Aorta (tissue), 5 donors: Measurements from ENCODE around the gene ALKBH3. TPM values are rescaled to one million over a fixed set of nuclear protein-coding genes. Genes with fewer than 3 reads are reported as not detected.

Experiments
- ATAC-seq: fragments of 200-7000 bp; cut with Tn5 transposase; one replicate; pipeline ENCODE4 v1.9.1; 2022; ENCODE audit warnings: moderate library complexity; ENCODE audit not compliant: low FRiP score
- DNase-seq, 2 donors: peaks; one replicate each; pipeline ENCODE4 v3.0.0-alpha.2; 2020
- H3K27ac ChIP-seq, 2 donors: one replicate each; pipeline ENCODE4 v1.5.1; 2013; ENCODE audit warnings: low read length in 2 of 2, mild to moderate bottlenecking in 2 of 2, moderate library complexity in 2 of 2, control low read depth in 1 of 2, inconsistent platforms in 1 of 2, low read depth in 1 of 2
- H3K27me3 ChIP-seq, 2 donors: one replicate each; pipeline ENCODE4 v1.6.1; 2013; ENCODE audit warnings: control low read depth in 1 of 2, low read length in 1 of 2, mild to moderate bottlenecking in 1 of 2, moderate library complexity in 1 of 2; ENCODE audit not compliant: insufficient read depth in 2 of 2, control insufficient read depth in 1 of 2
- H3K36me3 ChIP-seq, 2 donors: one replicate each; pipeline ENCODE4 v1.6.1; 2013; ENCODE audit warnings: control low read depth in 1 of 2, low read length in 1 of 2, mild to moderate bottlenecking in 1 of 2; ENCODE audit not compliant: insufficient read depth in 2 of 2, control insufficient read depth in 1 of 2
- H3K4me1 ChIP-seq, 2 donors: one replicate each; pipeline ENCODE4 v1.6.1; 2013; ENCODE audit warnings: low read length in 2 of 2, control low read depth in 1 of 2, mild to moderate bottlenecking in 1 of 2, moderate library complexity in 1 of 2; ENCODE audit not compliant: insufficient read depth in 2 of 2, control insufficient read depth in 1 of 2
- H3K4me3 ChIP-seq, 2 donors: one replicate each; pipeline ENCODE4 v1.5.1; 2013; ENCODE audit warnings: low read length in 2 of 2, control low read depth in 1 of 2, mild to moderate bottlenecking in 1 of 2
- H3K9me3 ChIP-seq: one replicate; pipeline ENCODE4 v1.6.1; 2013; ENCODE audit warnings: mild to moderate bottlenecking, low read length; ENCODE audit not compliant: control insufficient read depth
- WGBS, 2 donors: extraction: QIAGEN DNeasy Blood & Tissue Kit; methylation state at CpG; one replicate each; pipeline ENCODE4 v1.1.7; 2013; 5-methylcytosine and 5-hydroxymethylcytosine counted together
- intact Hi-C, 2 donors: fragments of 100-400 bp; cut with DNase I; formaldehyde crosslinking; loops; one replicate each; pipeline versions ENCODE4 v1.14.2 to v1.15.0; 2022
- polyA plus RNA-seq, 2 donors: library from polyadenylated mRNA; stranded (reverse); fragments of 200-250 nt; gene quantifications; one replicate each; pipeline ENCODE4 v1.2.3, GENCODE V29; 2013
- total RNA-seq, 2 donors: library from RNA; stranded (reverse); fragmentation: NEBNext Ultra II Directional; extraction: Animal tissue kit (Norgen Biotek cat#: 25700); gene quantifications; one replicate each; pipeline ENCODE4 v1.2.1, GENCODE V29; 2021
- donor health status: healthy with polysubstance abuse.
- donor health status: Bipolar disorder and iron deficiency.
- donor health status: DM: no; HTN: no; CAD: no.
- donor health status: DM: no; HTN: no; CAD: no.
- donor health status: DM: yes; HTN: yes; CAD: no.

Gene ALKBH3
- total and polyA plus RNA-seq, 4 donors = 12.5 to 46.3 (median 24.8) TPM

- WGBS, 2 donors = 32 to 40% methylated on average over 1 of the region's 1 CpG
- Histone ChIP-seq H3K36me3 (peaks cover 0 to 2% of the 10 kb centered on the region in 2 donors), H3K4me1 (no peaks in the 10 kb centered on the region), H3K27me3 (no peaks in the 10 kb centered on the region), H3K4me3 (no peak overlapping the region), H3K9me3 (no peaks in the 10 kb centered on the region), H3K27ac (no peak overlapping the region)
- no peak for DNase-seq
- ATAC-seq = no peak
- intact Hi-C loops = no loop called here
These were observed 33.8 kb downstream of the ALKBH3 start for GRCh38 chr11:43914466-43914865.

- intact Hi-C loops = no loop called here
- Histone ChIP-seq H3K4me3 (no peak overlapping the region), H3K4me1 (peaks cover 0 to 9% of the 10 kb centered on the region in 2 donors), H3K9me3 (no peaks in the 10 kb centered on the region), H3K36me3 (no peaks in the 10 kb centered on the region), H3K27ac (no peak overlapping the region), H3K27me3 (no peaks in the 10 kb centered on the region)
- ATAC-seq = no peak
- no peak for DNase-seq
- WGBS, 2 donors = 74 to 79% methylated on average over 2 of the region's 2 CpGs
These were observed 36.0 kb downstream of the ALKBH3 start for GRCh38 chr11:43916621-43917020.

GRCh38 chr11:43917851-43918250, 37.2 kb downstream of the ALKBH3 start:
- Histone ChIP-seq H3K4me1 (peaks cover 2 to 14% of the 10 kb centered on the region in 2 donors), H3K36me3 (no peaks in the 10 kb centered on the region), H3K27ac (no peak overlapping the region), H3K9me3 (no peaks in the 10 kb centered on the region), H3K4me3 (no peak overlapping the region), H3K27me3 (no peaks in the 10 kb centered on the region)
- ATAC-seq (no peak), DNase-seq (no peak)
- WGBS, 2 donors = 8 to 41% methylated on average over 1 of the region's 1 CpG
- intact Hi-C loops = no loop called here

GRCh38 chr11:43918662-43919061, 38.0 kb downstream of the ALKBH3 start:
- intact Hi-C loops = no loop called here
- H3K9me3 ChIP-seq = no peaks in the 10 kb centered on the region
- DNase-seq = no peak
- peak overlapping the region in 1 of 2 donors; percentile 39 for H3K27ac ChIP-seq
- peaks cover 2 to 14% of the 10 kb centered on the region in 2 donors for H3K4me1 ChIP-seq
- H3K4me3 ChIP-seq = no peak overlapping the region
- H3K36me3 ChIP-seq = no peaks in the 10 kb centered on the region
- no peak for ATAC-seq
- H3K27me3 ChIP-seq = no peaks in the 10 kb centered on the region

GRCh38 chr11:43919852-43920597, 39.4 kb downstream of the ALKBH3 start:
- intact Hi-C loops = no loop called here
- H3K36me3 ChIP-seq = no peaks in the 10 kb centered on the region
- no peak for DNase-seq
- H3K4me1 ChIP-seq = peaks cover 2 to 23% of the 10 kb centered on the region in 2 donors
- 63 to 65% methylated on average over 14 of the region's 14 CpGs for WGBS, 2 donors
- no peak for ATAC-seq
- no peaks in the 10 kb centered on the region for H3K9me3 ChIP-seq
- H3K27me3 ChIP-seq = no peaks in the 10 kb centered on the region
- H3K4me3 ChIP-seq = no peak overlapping the region
- H3K27ac ChIP-seq = peak overlapping the region in 1 of 2 donors; percentile 97

- Histone ChIP-seq H3K4me1 (peaks cover 2 to 23% of the 10 kb centered on the region in 2 donors), H3K4me3 (no peak overlapping the region), H3K27me3 (no peaks in the 10 kb centered on the region), H3K36me3 (no peaks in the 10 kb centered on the region), H3K9me3 (no peaks in the 10 kb centered on the region), H3K27ac (peak overlapping the region; percentile 93 to 97)
- peak; percentile 89 for ATAC-seq
- peak in 1 of 2 donors; percentile 66 for DNase-seq
- 29 to 30% methylated on average over 10 of the region's 10 CpGs for WGBS, 2 donors
- intact Hi-C loops = no loop called here
These were observed 40.2 kb downstream of the ALKBH3 start for GRCh38 chr11:43920598-43921419.

- intact Hi-C loops = loop anchor here in 1 of 2 donors (2.0 kb wide), 1 partner anchor 19 kb away; no protein-coding TSS in a partner anchor
These were observed 41.1 kb downstream of the ALKBH3 start for GRCh38 chr11:43921561-43922294.

GRCh38 chr11:43922295-43922648, 41.6 kb downstream of the ALKBH3 start:
- Histone ChIP-seq H3K4me1 (peaks cover 2 to 23% of the 10 kb centered on the region in 2 donors), H3K27me3 (no peaks in the 10 kb centered on the region), H3K9me3 (no peaks in the 10 kb centered on the region), H3K27ac (peak overlapping the region; percentile 91 to 93), H3K36me3 (no peaks in the 10 kb centered on the region), H3K4me3 (no peak overlapping the region)
- intact Hi-C loops = loop anchor here in 1 of 2 donors (2.0 kb wide), 1 partner anchor 19 kb away; no protein-coding TSS in a partner anchor
- 20% methylated on average over 3 of the region's 3 CpGs for WGBS, 2 donors
- ATAC-seq (no peak), DNase-seq (no peak)

More at GRCh38 chr11:43921561-43922294, 41.1 kb downstream of the ALKBH3 start:
- H3K4me3 ChIP-seq = no peak overlapping the region
- 39 to 44% methylated on average over 8 of the region's 8 CpGs for WGBS, 2 donors
- H3K27me3 ChIP-seq = no peaks in the 10 kb centered on the region
- H3K36me3 ChIP-seq = no peaks in the 10 kb centered on the region
- no peaks in the 10 kb centered on the region for H3K9me3 ChIP-seq
- peak overlapping the region; percentile 91 to 93 for H3K27ac ChIP-seq
- H3K4me1 ChIP-seq = peaks cover 2 to 23% of the 10 kb centered on the region in 2 donors
- DNase-seq = no peak
- ATAC-seq = no peak
